HG02938 (cell line): ENCODE measurements around the gene SDK1.

ENCODE experiments used
- ATAC-seq: cut with Tn5 transposase; IDR thresholded peaks from one replicate; pipeline ENCODE4 v1.9.1; 2021; ENCODE audit warnings: mild to moderate bottlenecking, moderate library complexity; ENCODE audit not compliant: unreplicated experiment

SDK1 gene

DNA sequence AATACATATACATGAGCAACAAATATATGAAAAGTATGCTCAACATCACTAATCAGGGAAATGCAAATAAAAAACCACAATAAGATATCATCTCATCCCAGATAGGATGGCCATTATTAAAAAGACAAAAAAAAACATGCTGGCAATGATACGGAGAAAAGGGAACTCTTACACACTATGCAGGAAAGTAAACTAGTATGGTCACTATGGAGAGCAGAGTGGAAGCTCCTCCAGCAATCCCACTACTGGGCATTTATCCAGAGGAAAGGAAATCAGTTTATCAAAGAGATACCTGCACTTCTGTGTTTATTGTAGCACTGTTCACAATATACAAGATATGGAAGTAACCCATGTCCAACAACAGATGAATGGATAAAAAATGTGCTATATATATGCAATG is 217.5 kb downstream of the SDK1 start:
- ATAC-seq = no peak

DNA sequence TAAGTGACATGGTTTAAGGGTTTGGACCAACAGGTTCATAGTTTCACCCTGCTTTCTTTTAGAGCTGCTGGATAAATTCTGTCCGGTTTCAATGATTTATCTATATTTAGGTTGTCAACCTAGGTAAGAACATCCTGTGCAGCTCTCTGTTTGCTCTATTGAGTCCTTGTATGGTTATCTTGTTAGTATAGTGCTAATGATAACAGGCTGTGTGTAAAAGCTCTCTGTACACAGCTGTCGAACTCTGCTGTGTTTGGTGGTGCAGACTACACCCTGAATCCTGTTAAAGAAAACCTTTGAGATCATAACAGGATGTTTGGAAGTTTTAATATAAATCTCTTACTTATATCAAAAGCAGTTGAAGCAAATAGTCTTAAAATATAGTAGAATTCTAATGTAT is 219.2 kb downstream of the SDK1 start:
- no peak for ATAC-seq

DNA sequence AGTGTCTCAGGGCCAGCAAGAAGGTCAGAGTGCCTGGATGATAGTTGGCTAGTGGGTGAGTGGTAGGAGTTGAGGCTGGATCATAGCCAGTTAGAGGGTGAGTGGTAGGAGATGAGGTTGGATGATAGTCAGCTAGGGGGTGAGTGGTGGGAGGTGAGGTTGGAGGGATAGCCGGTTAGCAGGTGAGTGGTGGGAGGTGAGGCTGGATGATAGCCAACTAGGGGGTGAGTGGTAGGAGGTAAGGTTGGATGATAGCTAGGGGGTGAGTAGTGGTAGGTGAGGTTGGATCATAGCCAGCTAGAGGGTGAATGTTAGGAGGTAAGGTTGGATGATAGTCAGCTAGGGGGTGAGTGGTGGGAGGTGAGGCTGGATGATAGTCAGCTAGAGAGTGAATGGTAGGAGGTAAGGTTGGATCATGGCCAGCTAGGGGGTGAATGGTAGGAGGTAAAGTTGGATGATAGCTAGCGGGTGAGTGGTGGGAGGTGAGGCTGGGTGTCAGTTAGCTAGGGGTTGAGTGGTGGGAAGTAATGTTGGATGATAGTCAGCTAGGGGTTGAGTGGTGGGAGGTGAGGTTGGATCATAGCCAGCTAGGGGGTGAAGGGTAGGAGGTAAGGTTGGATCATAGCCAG is 226.6 kb downstream of the SDK1 start:
- ATAC-seq = no peak

DNA sequence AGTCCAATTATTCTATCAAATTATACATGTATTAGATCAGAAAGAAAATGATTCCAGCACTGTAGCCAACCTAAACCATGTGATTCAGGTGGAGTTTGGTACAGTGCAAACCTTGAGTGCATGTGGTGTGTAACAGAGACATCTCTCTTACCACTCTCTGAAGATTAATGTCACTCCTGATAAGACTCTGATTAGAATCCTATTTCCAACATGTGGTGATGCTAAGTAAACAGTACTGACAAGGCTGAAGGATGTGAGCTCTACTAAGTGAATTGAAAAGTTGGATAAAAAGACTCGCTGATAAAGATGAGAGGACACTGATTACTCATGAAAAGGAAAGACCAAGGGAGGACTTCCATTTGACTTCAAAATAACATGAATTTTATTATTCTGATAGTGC is 232.0 kb downstream of the SDK1 start:
- ATAC-seq = no peak

DNA sequence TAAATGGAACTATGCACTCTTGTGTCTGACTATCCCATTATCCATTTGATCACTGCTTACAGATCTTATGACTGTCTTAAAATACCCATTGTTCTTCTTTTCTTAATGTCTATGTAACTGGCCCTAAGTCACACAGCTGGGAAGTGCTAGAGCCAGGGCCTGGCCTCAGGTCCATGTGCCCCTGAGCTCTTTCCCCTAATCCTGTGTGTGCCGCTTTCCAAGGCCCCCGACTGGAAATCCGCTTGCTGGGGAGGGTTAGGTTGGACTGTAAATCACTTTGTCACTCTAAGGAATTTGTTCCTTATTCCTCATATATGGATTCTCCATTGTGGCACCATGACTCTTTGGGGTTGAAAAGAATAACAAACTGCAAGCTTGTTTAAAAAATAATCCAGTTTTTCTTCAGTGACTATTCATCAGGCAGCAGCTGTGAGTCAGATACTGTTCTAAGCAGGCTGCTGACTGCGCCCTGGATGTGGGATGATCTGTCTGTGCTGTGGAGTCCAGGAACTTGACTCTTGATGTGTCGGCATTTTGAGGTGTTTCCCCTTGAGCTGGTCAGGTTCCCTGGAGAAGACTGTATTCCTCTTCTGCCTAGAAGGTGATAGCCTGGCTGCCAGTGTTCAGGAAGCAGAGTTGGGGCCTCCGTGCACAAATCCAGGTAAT is 236.3 kb downstream of the SDK1 start:
- ATAC-seq = no peak

DNA sequence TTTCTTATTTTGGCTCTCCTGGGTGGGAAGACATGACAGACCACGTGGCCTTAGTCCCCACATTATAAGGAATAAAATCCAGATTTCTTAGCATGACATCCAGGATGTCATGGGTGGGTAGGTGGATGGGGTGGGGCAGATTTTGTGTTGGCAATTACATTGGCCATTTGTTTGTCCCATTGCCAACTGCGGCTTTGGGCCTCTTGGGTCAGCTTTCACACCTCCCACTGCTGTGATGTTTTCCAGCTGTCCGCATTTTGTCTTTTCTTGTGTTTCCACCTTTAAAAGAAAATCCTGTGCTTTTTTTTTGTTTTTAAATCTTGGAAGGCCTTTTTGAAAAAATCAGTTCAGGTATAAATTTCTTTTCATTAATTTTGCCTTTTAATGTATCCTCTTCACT is 237.0 kb downstream of the SDK1 start:
- no peak for ATAC-seq

DNA sequence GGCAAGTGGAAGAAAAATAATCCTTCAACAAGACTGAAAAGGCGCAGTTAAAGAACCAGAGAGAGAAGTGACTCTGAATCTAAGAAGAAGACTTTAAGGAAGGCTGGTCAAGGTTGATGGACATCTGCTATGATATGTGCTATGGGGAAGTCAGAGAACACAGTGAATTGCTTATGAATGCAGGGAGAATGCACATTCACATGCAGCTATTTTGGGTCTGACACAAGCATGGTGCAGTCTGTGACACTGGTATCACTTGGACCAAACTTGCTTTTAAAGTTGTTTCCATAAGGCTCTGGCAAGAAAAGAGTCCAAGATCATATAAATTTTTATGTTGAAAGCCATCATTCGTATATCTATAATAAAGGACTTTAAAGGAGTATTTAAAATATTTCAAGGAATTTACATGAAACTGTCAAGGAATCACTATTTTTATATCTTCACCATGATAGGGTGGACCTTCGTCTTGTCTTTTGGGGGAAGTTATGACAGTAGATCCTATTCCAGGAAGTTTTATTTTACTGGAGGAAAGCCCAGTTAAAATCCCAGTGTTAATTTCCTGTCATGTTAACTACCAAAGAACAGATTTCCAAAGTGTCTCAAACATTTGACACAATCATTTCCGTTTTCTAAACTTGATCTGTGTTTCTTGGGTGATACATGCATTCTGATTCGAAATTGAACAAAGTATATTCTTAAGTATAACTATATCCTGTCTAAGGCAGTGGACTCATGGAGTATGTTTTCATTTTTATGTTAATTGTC is 239.6 kb downstream of the SDK1 start:
- no peak for ATAC-seq

DNA sequence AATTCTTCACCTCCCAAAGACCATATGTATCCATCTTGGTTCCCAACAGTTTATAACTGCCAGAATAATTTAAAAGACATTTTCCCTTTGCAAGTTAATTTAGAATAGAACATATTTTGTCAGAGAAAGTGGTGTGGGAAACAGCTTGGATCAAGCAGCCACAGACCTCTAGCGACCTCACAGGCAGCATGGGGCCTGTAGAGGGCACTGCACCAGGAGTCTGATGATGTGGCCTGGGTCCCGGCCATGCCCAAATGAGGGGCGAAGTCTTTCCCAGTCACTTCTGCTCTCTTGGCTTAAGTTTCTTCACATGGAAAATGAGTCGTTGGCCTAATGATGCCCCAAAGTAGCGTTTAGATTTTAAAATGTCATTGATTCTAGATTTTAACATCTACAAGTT is 243.2 kb downstream of the SDK1 start:
- ATAC-seq = no peak

DNA sequence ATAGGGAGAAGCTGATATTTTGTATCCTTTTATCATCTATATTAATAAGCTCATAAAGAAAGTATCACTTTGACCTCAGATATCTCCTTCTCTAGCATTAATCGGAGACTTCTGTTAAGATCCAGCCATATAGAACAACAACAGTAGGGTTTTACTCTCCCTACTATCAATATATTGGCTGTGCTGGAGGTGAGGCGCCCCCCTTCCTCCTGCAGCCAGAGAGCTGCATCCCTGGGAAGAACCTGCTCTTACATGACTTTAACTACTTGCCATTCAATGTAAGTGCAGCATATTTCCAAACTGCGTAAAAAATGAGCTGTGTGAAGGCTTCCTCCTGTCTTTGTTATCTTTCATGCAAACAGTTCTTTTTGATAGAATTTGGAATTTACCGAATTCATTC is 247.8 kb downstream of the SDK1 start:
- ATAC-seq = no peak

DNA sequence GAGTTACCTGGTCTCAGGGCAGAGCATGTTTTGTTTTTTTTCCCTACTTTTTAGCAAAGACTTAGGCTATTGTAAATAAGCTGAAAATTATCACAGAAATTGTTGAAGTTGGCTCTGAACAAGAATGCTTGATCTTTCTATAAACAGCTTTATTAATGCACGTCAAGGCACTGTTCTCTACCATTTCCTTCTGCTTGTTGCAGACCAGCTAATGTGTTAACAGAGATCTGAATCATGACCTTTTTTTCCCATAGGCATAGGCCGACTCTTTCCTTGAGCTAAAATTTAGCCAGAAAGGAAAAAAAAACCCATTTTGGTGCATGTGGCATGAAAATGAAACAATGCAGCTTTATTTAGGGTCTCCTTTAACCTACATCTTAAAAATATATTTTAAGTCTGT is 248.5 kb downstream of the SDK1 start:
- no peak for ATAC-seq

DNA sequence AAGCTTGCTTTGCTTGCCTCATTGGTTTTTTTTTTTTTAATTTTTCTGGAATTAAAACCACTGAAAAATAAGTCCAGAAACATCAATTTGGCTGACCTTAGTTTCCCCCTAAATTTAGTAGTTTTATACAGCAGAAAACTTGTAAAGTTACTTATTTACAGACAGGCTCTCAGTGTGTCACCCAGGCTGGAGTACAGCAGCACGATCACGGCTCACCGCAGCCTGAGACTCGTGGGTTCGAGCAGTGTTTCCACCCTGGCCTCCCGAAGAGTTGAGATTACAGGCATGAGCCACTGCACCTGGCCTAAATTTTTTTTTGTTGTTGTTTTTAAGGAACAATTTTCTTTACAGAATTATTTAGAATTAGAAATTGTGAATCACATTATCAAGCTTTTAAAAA is 250.5 kb downstream of the SDK1 start:
- no peak for ATAC-seq

DNA sequence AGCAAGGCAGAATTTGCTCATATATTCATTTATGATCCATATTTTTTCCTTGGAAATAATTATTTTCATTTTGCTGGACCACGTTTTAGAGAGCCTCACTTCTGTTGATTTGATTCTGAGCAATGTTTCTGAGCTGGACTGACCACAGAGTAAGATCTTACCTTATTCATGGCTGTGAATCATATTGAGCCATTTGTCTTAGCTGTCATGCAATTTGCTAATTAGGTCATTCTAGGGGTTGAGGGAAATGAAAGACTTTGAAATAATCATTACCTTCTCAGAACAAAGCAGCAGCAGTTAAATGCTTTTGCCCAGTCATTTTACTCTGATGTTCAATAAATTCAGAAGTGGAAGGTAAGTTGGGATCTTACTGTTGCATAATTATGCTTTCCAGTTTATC is 251.4 kb downstream of the SDK1 start:
- no peak for ATAC-seq

DNA sequence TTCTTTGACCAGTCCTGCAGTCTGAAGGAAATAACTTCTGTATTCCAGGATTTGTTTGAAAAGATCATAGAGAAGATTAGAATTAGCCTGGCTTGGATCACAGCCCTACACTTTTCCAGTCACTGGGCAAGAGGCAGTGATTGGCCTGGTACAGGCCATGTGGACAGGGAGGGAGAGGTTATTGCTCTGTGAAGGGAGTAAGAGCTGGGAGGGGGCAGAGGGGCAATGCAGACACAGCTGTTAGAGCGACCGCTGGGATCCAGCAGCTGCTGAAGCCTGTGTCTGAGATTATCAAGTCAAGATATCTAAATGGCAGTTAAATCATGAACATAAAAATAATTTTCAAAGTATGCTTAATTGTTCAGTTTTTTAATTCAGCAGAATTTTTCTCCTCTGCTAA is 257.3 kb downstream of the SDK1 start:
- no peak for ATAC-seq

DNA sequence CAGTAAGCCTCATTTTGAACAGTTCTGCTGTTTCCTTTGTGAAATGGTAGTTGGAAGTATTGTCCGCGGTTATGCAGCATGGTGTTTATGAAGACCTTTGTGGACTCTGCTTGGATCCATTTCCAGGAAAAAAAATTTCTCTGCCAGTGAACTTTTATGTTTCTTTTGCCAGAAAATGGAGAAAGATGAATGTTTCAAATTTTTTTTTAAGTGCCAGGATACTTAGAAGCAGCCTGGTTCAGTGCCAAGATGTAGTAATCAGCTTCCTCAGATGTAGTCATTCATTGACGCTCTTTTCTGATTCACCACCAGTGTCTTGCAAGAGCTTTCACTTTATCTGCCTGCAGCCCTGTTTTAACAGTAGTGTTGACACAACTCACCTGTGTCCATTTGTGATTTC is 258.2 kb downstream of the SDK1 start:
- no peak for ATAC-seq

DNA sequence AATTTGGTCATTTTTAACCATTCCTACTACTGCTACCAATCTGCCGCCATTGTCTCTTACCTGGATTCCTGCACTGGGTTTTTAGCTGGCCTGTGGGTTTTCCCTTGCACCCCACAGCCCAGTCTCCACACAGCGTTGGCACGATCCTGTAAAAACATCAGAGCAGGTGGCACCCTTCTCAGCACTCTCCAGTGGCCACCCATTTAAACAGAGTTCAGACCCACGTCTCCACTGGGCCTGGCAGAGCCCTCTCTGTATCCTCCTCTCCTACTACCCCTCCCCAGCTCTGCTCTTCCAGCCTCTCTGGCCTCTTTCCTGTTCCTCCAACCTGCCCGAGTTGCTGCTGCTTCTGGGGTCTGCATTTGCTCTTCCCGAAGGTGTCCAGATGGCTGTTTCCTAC is 259.4 kb downstream of the SDK1 start:
- no peak for ATAC-seq

DNA sequence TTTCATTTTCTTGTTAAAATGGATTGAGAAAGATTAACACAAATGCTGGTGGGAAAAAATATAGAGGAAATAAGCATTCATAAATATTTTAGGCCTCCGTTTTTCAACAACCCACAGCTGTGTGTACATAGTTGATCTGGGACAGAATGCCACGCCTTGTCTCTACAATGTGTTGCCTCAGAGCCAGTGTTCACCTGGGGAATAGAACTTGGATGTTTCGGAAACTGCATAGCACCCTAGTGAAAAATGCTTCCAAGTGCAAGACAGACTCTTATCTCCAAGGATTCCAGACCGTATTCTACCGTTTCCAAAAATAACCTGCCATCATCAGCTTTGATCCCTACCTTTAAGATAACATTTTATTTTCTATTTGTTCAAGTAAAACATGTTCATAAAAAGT is 260.9 kb downstream of the SDK1 start:
- no peak for ATAC-seq

DNA sequence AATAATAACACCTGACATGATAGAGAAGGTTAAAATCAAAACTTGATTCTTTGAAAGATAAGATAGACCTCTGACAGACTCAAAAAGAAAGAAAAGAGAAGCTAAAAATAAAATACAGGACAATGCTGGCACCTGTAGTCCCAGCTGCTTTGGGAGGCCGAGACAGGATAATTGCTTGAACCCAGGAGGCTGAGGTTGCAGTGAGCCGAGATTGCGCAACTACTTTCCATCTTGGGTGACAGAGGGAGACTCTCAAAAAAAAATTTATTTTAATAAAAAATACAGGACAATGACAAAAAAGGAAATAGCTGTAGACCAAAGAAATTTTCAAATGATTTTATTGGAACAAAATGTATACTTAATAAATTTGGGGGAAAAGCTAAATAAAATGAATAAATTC is 263.2 kb downstream of the SDK1 start:
- ATAC-seq = no peak

DNA sequence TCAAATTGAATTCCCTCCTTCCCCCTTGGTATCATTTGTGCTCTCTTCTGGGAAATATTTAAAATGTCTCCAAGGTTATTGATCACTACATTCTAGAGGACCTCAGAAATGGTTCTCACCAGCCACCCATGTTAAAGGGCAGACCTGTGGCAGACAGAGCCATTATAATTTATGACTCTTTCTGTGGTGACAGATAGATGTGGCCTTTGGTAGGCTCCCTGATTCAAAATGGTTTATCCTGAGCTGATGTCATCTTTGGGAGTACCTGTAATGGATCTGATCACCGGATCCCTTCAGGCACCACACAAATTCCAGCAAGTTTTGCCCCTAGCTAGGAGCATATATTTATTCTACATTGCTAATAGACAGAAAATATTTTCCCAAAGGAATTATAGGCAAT is 267.5 kb downstream of the SDK1 start:
- no peak for ATAC-seq

DNA sequence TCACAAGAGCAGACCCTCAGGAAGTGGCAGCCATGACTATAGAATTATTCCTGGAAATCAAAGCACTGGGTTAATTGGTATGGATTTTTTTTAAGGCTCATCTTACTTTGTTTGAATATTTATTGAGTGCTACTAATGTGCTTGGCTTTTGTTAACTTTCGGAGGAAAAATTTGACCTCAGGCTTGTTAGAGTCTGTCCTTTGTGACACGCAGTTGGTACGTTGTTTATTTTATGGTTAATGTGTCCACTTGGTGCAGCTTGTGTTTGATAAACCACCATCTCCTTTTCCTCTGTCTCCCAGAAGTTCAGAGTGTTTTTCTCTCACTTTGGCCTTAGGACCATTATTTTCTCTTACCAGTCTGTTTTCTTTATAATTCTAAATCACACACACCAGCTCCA is 268.6 kb downstream of the SDK1 start:
- ATAC-seq = no peak

DNA sequence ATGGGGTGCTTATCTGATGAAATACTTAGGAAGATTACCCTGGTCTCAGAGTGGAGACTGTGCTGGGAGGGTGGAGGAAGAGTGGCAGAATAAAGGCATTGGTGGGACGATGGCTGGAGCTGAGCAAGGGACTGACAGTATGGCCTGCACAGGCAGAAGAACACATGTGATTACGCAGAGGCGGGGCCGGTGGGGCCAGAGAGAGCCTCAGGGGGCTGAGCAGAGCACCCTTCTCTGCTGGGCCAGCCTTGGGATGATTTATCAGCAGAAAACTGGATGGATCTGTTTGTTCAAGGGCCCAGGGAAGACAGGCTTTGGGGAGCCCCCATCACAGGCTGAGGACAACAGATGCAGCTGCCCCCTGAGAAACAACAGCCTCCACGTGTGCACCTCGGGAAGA is 272.1 kb downstream of the SDK1 start:
- ATAC-seq = no peak

DNA sequence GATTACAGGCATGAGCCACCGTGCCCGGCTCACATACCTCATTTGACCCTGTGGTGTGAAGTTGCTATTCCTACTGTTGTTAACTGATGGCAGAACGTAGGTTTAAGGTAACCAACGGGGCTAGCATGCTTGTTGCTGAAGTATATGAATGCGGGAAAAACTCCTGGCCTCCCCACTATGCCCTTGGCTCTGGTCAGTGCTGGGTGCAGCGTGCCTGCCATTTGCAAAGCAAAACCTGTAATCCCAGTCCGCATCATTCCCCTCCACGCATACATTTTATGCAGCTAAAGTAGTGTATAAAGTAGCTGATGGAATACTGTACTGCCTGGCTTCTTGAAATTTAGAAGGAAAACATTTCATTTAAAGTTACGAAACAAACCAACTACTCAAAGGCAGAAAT is 273.3 kb downstream of the SDK1 start:
- no peak for ATAC-seq

DNA sequence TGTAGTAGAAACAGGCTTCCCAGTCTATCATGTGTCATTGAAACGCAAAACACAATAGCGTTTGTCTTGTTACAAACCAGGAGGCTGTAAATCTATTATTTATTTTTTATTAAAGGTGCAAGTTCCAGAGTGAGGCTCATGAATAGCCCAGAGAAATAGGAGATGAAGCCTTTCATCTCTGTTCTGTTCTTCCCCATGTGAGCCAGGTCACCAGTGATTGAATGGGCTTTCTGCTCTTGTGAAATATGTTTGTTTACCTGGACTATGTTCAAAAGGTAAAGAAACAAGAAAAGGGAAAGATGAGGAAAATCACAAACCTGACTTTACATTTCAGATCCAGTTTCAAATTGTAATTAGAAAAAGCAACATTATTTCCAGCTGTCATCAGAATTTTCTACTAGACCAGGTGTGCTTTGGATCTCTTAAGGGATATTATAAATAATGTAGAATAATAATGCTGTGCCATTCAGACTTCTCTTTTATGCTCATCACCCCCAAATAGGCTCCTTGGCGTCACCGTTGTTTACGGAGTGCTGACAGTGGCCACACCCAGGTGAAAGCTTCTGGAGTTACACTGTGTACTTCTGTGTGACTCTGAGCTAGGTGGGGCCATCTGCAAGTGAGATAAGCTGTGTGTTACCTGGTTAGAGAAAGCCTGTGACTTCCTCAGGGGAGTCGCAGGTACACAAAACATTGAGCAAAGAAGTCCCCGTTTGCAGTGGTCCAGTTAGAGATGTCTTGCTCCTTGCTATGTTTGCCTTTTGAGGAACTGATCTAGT is 274.9 kb downstream of the SDK1 start:
- no peak for ATAC-seq
